ENCODE data around the gene SLC12A8. TPM values are rescaled to one million over a fixed set of nuclear protein-coding genes. Genes with fewer than 3 reads are reported as not detected.

The SLC12A8 gene
- total and polyA plus RNA-seq, 9 of the 15 experiments (the other 6 are each of a cell fraction or from before 2014, with no cell fraction given): 0.04 to 0.33 (median 0.09) TPM; not detected in 4

DNA sequence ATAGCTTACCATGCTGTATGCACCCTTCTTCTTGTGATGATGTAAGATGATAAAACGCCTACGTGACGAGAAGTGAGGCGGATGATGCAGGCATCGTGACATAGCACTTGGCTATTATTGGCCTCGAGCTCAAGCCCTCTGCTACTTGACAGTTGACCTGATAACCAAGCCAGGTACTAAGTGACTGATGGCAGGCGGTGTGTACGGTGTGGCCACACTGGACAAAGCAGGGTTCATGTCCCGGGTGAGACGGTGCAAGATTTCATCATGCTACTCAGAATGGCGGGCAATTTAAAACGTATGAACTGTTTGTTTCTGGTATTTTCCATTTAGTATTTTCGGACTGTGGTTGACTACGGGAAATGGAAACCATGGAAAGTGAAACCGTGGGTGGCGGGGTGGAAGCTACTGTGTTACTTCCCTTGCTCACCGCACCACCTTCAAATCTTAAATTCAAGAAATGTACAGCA lies 57.7 kb downstream of the SLC12A8 start (continued):
- TF ChIP-seq GABPA (tag; conservative IDR thresholded peaks at IDR 0.05; ENCODE audit: low read depth): 0 out of 2 replicates have a peak, but pooled peaks have one; percentile 19
- no peak for TF ChIP-seq HOMEZ (CRISPR knock-in tag; IDR thresholded peaks at IDR 0.05)
- no peak for TF ChIP-seq BRD9 (IDR thresholded peaks at IDR 0.05; ENCODE audit: low read depth, partially characterized antibody)
- peak; percentile 64 for TF ChIP-seq PKNOX1 (IDR thresholded peaks at IDR 0.05)
- TF ChIP-seq ZNF175 (CRISPR knock-in tag; IDR thresholded peaks at IDR 0.05; ENCODE audit: low read depth): no peak
- TF ChIP-seq SIN3A (IDR thresholded peaks at IDR 0.05; ENCODE audit: borderline replicate concordance in 2 of 2, control insufficient read depth in 1 of 2, low read depth in 2 of 2, low read length in 2 of 2): no peak
- no peak for TF ChIP-seq ZNF79 (CRISPR knock-in tag; IDR thresholded peaks at IDR 0.05; ENCODE audit: low read depth)
- TF ChIP-seq ZNF511 (CRISPR knock-in tag; IDR thresholded peaks at IDR 0.05): no peak
- TF ChIP-seq OTX1 (CRISPR knock-in tag; IDR thresholded peaks at IDR 0.05): no peak
- peak; percentile 77; the same call in 1 of the 2 replicates for TF ChIP-seq CEBPG (CRISPR knock-in tag; IDR thresholded peaks at IDR 0.05)
- peak; percentile 76 to 87 for TF ChIP-seq CEBPG (tag; conservative IDR thresholded peaks at IDR 0.05 in 1 of 2, IDR thresholded peaks at IDR 0.05 in 1 of 2)
- TF ChIP-seq TGIF2 (CRISPR knock-in tag; IDR thresholded peaks at IDR 0.05): no peak
- TF ChIP-seq USF2 (CRISPR knock-in tag; IDR thresholded peaks at IDR 0.05): no peak
- TF ChIP-seq KLF13 (tag; IDR thresholded peaks at IDR 0.05; ENCODE audit: borderline replicate concordance, low read depth): no peak
- no peak for TF ChIP-seq CBFA2T2 (conservative IDR thresholded peaks at IDR 0.05)
- TF ChIP-seq EP400 (IDR thresholded peaks at IDR 0.05): peak; percentile 71
- TF ChIP-seq ZNF354B (CRISPR knock-in tag; IDR thresholded peaks at IDR 0.05): no peak
- no peak for TF ChIP-seq CBX2 (IDR thresholded peaks at IDR 0.05; ENCODE audit: insufficient read depth, low read length, poor library complexity, severe bottlenecking)
- TF ChIP-seq ZBTB17 (CRISPR knock-in tag; IDR thresholded peaks at IDR 0.05): peak; percentile 46; the same call in 1 of the 2 replicates
- no peak for TF ChIP-seq ZNF41 (CRISPR knock-in tag; conservative IDR thresholded peaks at IDR 0.05)
- 0 out of 2 replicates have a peak, but pooled peaks have one; percentile 5 for TF ChIP-seq JUN (IDR thresholded peaks at IDR 0.05; ENCODE audit: borderline replicate concordance, low read depth, low read length)
- TF ChIP-seq JUN (CRISPR knock-in tag; IDR thresholded peaks at IDR 0.05; ENCODE audit: borderline replicate concordance): no peak
- TF ChIP-seq SAP30 (IDR thresholded peaks at IDR 0.05; ENCODE audit: borderline replicate concordance, insufficient read depth, low read depth, low read length, poor library complexity, severe bottlenecking): no peak
- TF ChIP-seq BDP1 (IDR thresholded peaks at IDR 0.05; ENCODE audit: insufficient read depth, insufficient read length): no peak
- TF ChIP-seq HDAC8 (tag; IDR thresholded peaks at IDR 0.05): no peak
